HEK293 (cell line): ENCODE data around the gene PSMB9.

Experiments
- KLF1 ChIP-seq: fragments of 450-650 bp; formaldehyde crosslinking; IDR thresholded peaks from 2 replicates; pipeline ENCODE4 v1.5.1; 2016; ENCODE audit warnings: missing biosample characterization, missing genetic modification characterization
- ZNF2 ChIP-seq: fragments of 450-650 bp; formaldehyde crosslinking; IDR thresholded peaks from 2 replicates; pipeline ENCODE4 v1.5.1; 2016; ENCODE audit warnings: missing biosample characterization, missing genetic modification characterization
- ZNF311 ChIP-seq: fragments of 450-650 bp; formaldehyde crosslinking; IDR thresholded peaks from 2 replicates; pipeline ENCODE4 v1.5.1; 2017; ENCODE audit warnings: missing biosample characterization, missing genetic modification characterization, borderline replicate concordance
- ZNF426 ChIP-seq: fragments of 450-650 bp; formaldehyde crosslinking; IDR thresholded peaks from 2 replicates; pipeline ENCODE4 v1.5.1; 2017; ENCODE audit warnings: missing biosample characterization, missing genetic modification characterization, mild to moderate bottlenecking, inconsistent platforms, moderate library complexity
- ZNF473 ChIP-seq: fragments of 450-650 bp; formaldehyde crosslinking; IDR thresholded peaks from 2 replicates; pipeline ENCODE4 v1.5.1; 2017; ENCODE audit warnings: missing biosample characterization, missing genetic modification characterization
- ZNF561 ChIP-seq: fragments of 450-650 bp; IDR thresholded peaks from 2 replicates; pipeline ENCODE4 v1.5.1; 2018; ENCODE audit warnings: missing biosample characterization, missing genetic modification characterization, borderline replicate concordance
- ZNF707 ChIP-seq: fragments of 450-650 bp; formaldehyde crosslinking; IDR thresholded peaks from 2 replicates; pipeline ENCODE4 v1.5.1; 2016; ENCODE audit warnings: missing biosample characterization, missing genetic modification characterization
- TF ChIP-seq, protein P1 (sequence below): fragments of 450-650 bp; formaldehyde crosslinking; IDR thresholded peaks from 2 replicates; pipeline ENCODE4 v1.5.1; 2016; ENCODE audit warnings: missing biosample characterization, missing genetic modification characterization
- TF ChIP-seq, protein P2 (sequence below): fragments of 450-650 bp; formaldehyde crosslinking; IDR thresholded peaks from 2 replicates; pipeline ENCODE4 v1.5.1; 2016; ENCODE audit warnings: missing biosample characterization, missing genetic modification characterization, low read depth
- TF ChIP-seq, protein P3 (sequence below): fragments of 450-650 bp; formaldehyde crosslinking; IDR thresholded peaks from 2 replicates; pipeline ENCODE4 v1.5.1; 2016; ENCODE audit warnings: missing biosample characterization, missing genetic modification characterization

DNA sequence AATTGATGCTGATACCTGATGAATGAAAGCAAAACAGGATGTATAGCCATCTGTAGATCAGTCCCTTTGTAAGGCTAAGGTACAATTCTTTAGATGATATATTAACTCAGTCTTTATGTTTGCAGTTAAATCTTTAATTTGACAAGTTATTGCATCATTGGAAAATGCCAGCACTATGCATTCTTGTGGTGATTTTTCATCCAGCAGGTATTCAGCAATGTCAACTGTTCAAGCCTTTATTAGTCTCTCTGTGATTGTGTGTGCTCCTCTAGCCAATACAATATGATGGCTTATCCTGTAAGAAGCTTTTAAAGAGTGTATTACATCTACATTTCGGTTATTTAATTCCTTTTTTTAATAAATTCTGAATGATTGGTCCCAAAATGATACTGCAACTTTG is 52.5 kb downstream of the PSMB9 start:
- no peak for TF ChIP-seq ZNF311 (tag by site-specific recombination)
- TF ChIP-seq, protein P1, sequence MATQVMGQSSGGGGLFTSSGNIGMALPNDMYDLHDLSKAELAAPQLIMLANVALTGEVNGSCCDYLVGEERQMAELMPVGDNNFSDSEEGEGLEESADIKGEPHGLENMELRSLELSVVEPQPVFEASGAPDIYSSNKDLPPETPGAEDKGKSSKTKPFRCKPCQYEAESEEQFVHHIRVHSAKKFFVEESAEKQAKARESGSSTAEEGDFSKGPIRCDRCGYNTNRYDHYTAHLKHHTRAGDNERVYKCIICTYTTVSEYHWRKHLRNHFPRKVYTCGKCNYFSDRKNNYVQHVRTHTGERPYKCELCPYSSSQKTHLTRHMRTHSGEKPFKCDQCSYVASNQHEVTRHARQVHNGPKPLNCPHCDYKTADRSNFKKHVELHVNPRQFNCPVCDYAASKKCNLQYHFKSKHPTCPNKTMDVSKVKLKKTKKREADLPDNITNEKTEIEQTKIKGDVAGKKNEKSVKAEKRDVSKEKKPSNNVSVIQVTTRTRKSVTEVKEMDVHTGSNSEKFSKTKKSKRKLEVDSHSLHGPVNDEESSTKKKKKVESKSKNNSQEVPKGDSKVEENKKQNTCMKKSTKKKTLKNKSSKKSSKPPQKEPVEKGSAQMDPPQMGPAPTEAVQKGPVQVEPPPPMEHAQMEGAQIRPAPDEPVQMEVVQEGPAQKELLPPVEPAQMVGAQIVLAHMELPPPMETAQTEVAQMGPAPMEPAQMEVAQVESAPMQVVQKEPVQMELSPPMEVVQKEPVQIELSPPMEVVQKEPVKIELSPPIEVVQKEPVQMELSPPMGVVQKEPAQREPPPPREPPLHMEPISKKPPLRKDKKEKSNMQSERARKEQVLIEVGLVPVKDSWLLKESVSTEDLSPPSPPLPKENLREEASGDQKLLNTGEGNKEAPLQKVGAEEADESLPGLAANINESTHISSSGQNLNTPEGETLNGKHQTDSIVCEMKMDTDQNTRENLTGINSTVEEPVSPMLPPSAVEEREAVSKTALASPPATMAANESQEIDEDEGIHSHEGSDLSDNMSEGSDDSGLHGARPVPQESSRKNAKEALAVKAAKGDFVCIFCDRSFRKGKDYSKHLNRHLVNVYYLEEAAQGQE (tag by site-specific recombination) = no peak
- TF ChIP-seq, protein P2, sequence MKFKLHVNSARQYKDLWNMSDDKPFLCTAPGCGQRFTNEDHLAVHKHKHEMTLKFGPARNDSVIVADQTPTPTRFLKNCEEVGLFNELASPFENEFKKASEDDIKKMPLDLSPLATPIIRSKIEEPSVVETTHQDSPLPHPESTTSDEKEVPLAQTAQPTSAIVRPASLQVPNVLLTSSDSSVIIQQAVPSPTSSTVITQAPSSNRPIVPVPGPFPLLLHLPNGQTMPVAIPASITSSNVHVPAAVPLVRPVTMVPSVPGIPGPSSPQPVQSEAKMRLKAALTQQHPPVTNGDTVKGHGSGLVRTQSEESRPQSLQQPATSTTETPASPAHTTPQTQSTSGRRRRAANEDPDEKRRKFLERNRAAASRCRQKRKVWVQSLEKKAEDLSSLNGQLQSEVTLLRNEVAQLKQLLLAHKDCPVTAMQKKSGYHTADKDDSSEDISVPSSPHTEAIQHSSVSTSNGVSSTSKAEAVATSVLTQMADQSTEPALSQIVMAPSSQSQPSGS (tag by site-specific recombination) = no peak
- TF ChIP-seq ZNF2 = no peak
- no peak for TF ChIP-seq ZNF426 (tag by site-specific recombination)
- TF ChIP-seq ZNF707 = no peak
- no peak for TF ChIP-seq ZNF473 (tag by site-specific recombination)
- TF ChIP-seq, protein P3, sequence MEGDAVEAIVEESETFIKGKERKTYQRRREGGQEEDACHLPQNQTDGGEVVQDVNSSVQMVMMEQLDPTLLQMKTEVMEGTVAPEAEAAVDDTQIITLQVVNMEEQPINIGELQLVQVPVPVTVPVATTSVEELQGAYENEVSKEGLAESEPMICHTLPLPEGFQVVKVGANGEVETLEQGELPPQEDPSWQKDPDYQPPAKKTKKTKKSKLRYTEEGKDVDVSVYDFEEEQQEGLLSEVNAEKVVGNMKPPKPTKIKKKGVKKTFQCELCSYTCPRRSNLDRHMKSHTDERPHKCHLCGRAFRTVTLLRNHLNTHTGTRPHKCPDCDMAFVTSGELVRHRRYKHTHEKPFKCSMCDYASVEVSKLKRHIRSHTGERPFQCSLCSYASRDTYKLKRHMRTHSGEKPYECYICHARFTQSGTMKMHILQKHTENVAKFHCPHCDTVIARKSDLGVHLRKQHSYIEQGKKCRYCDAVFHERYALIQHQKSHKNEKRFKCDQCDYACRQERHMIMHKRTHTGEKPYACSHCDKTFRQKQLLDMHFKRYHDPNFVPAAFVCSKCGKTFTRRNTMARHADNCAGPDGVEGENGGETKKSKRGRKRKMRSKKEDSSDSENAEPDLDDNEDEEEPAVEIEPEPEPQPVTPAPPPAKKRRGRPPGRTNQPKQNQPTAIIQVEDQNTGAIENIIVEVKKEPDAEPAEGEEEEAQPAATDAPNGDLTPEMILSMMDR (tag by site-specific recombination) = no peak
- no peak for TF ChIP-seq ZNF561 (tag by site-specific recombination)
- TF ChIP-seq KLF1 = no peak
